Measurements from ENCODE around the gene ADGRB3.

ADGRB3 gene

DNA sequence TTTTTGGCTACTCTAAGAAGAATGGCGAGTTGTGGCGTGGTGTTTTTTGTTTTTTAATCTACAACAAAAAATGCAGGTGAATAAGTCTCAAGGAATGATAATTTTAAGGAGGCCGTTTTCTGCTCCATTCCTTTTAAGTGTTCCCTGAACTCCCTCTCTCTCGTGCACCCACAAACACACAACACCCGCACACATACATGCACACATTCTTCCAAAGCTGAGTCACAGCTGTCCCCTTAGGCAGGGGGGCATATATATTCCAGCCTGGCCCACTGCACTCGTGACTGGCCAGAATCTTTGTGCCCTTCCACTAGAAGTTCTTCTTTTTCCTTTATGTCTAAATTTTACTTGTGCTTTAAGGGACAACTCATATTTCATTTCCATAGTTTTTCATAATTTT is 756.0 kb downstream of the ADGRB3 start:
- no peaks in the 10 kb centered on the region for H3K9me3 ChIP-seq (replicated peaks; ENCODE audit: insufficient read depth, low read length)
- H3F3A ChIP-seq (ENCODE audit: insufficient read depth, low read length) = no peaks in the 10 kb centered on the region

GRCh38 chr6:69392745-69393144 is 757.7 kb downstream of the ADGRB3 start:
- no peak for TF ChIP-seq EZH2 (optimal IDR thresholded peaks at IDR 0.05; ENCODE audit: low read depth, low read length)
- TF ChIP-seq EZH2phosphoT487 (IDR thresholded peaks at IDR 0.05; ENCODE audit: low read length) = no peak
- no peak for TF ChIP-seq CTCF (IDR thresholded peaks at IDR 0.05; ENCODE audit: low read length)

More for the DNA sequence above, 756.0 kb downstream of the ADGRB3 start:
- Histone ChIP-seq H3K9ac (ENCODE audit: low read length) (no peak overlapping the region), H4K20me1 (ENCODE audit: insufficient read depth, low read length) (no peaks in the 10 kb centered on the region), H3K27me3 (replicated peaks; ENCODE audit: insufficient read depth, low read length) (no peaks in the 10 kb centered on the region), H3K36me3 (replicated peaks; ENCODE audit: insufficient read depth, low read length) (no peaks in the 10 kb centered on the region), H3K27ac (ENCODE audit: low read length) (no peak overlapping the region), H3K4me2 (ENCODE audit: low read depth, low read length) (no peak overlapping the region), H3K9me2 (replicated peaks; ENCODE audit: insufficient read depth, low read length) (no peaks in the 10 kb centered on the region; the same call in 1 of the 2 replicates), H3K4me3 (ENCODE audit: low read length) (no peak overlapping the region), H3K4me1 (ENCODE audit: low read length) (no peaks in the 10 kb centered on the region), H3K79me2 (ENCODE audit: low read length) (no peaks in the 10 kb centered on the region), H2AFZ (ENCODE audit: low read length) (no peak overlapping the region)
- no peak for DNase-seq
- no peak for TF ChIP-seq CTCF (IDR thresholded peaks at IDR 0.05; ENCODE audit: low read length)
- no peak for TF ChIP-seq EZH2phosphoT487 (IDR thresholded peaks at IDR 0.05; ENCODE audit: low read length)
- no peak for TF ChIP-seq EZH2 (optimal IDR thresholded peaks at IDR 0.05; ENCODE audit: low read depth, low read length)

DNA sequence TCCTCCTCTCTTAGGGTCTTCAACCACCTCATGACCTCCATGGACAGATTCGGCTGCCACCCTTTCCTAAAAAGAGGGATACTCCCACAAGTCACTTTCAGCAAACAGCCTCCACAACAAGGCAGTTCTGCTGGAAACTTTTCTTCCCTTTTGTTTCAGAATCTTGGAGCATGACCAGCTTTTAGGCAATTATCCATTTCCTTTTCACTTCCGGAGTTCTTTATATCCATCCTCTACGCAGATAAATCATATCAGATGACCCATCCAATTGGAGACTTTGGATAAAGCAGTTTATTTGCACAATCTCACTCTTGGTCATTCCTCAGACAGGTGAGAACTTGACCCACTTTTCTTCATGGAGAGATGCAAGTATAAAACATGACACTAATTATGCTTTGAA is 763.2 kb downstream of the ADGRB3 start:
- no peaks in the 10 kb centered on the region for H3K79me2 ChIP-seq (ENCODE audit: low read length)
- H3K27ac ChIP-seq (ENCODE audit: low read length) = no peak overlapping the region
- no peak for DNase-seq
- no peak overlapping the region for H3K4me2 ChIP-seq (ENCODE audit: low read depth, low read length)
- H2AFZ ChIP-seq (ENCODE audit: low read length) = no peak overlapping the region
- H3K27me3 ChIP-seq (replicated peaks; ENCODE audit: insufficient read depth, low read length) = no peaks in the 10 kb centered on the region
- no peaks in the 10 kb centered on the region for H3F3A ChIP-seq (ENCODE audit: insufficient read depth, low read length)
- H3K4me3 ChIP-seq (ENCODE audit: low read length) = no peak overlapping the region
- no peaks in the 10 kb centered on the region for H4K20me1 ChIP-seq (ENCODE audit: insufficient read depth, low read length)
- no peaks in the 10 kb centered on the region for H3K4me1 ChIP-seq (ENCODE audit: low read length)
- H3K9ac ChIP-seq (ENCODE audit: low read length) = no peak overlapping the region
- H3K9me3 ChIP-seq (replicated peaks; ENCODE audit: insufficient read depth, low read length) = no peaks in the 10 kb centered on the region
- TF ChIP-seq EZH2 (optimal IDR thresholded peaks at IDR 0.05; ENCODE audit: low read depth, low read length) = no peak
- TF ChIP-seq CTCF (IDR thresholded peaks at IDR 0.05; ENCODE audit: low read length) = no peak
- TF ChIP-seq EZH2phosphoT487 (IDR thresholded peaks at IDR 0.05; ENCODE audit: low read length) = no peak
- no peaks in the 10 kb centered on the region for H3K9me2 ChIP-seq (replicated peaks; ENCODE audit: insufficient read depth, low read length)
- H3K36me3 ChIP-seq (replicated peaks; ENCODE audit: insufficient read depth, low read length) = no peaks in the 10 kb centered on the region

More at GRCh38 chr6:69392745-69393144, 757.7 kb downstream of the ADGRB3 start:
- H3K9ac ChIP-seq (ENCODE audit: low read length) = no peak overlapping the region
- H3K79me2 ChIP-seq (ENCODE audit: low read length) = no peaks in the 10 kb centered on the region
- no peaks in the 10 kb centered on the region; the same call in 1 of the 2 replicates for H3K9me2 ChIP-seq (replicated peaks; ENCODE audit: insufficient read depth, low read length)
- no peaks in the 10 kb centered on the region for H3K36me3 ChIP-seq (replicated peaks; ENCODE audit: insufficient read depth, low read length)
- H3F3A ChIP-seq (ENCODE audit: insufficient read depth, low read length) = no peaks in the 10 kb centered on the region
- no peak overlapping the region for H2AFZ ChIP-seq (ENCODE audit: low read length)
- peak; percentile 23 for DNase-seq
- H4K20me1 ChIP-seq (ENCODE audit: insufficient read depth, low read length) = no peaks in the 10 kb centered on the region
- H3K9me3 ChIP-seq (replicated peaks; ENCODE audit: insufficient read depth, low read length) = no peaks in the 10 kb centered on the region
- no peak overlapping the region for H3K4me2 ChIP-seq (ENCODE audit: low read depth, low read length)
- H3K4me3 ChIP-seq (ENCODE audit: low read length) = no peak overlapping the region
- H3K4me1 ChIP-seq (ENCODE audit: low read length) = no peaks in the 10 kb centered on the region
- no peaks in the 10 kb centered on the region for H3K27me3 ChIP-seq (replicated peaks; ENCODE audit: insufficient read depth, low read length)
- no peak overlapping the region for H3K27ac ChIP-seq (ENCODE audit: low read length)
